IPS-NIHi11 (cell line): ENCODE data around the gene IER5.
"Not testable (repeated sequence)": the region's sequence is repeated elsewhere in the genome, so short reads cannot be mapped to it uniquely, and the experiment has no call there.

Source experiments
- DNase-seq: peaks from one replicate; pipeline ENCODE4 v3.0.0; 2012; ENCODE audit warnings: mixed read lengths, low spot score

The IER5 gene

GRCh38 chr1:181088079-181089016 is at the start of gene IER5:
TSS of gene IER5 (plus strand) at chr1:181088700. CDS start at chr1:181088903, 203 bp downstream.
- peak; percentile 97 for DNase-seq

GRCh38 chr1:181040284-181040865 is 48.1 kb upstream of the IER5 start:
- no peak for DNase-seq

GRCh38 chr1:181043025-181043888 is 45.2 kb upstream of the IER5 start:
- peak; percentile 18 for DNase-seq

- no peak for DNase-seq
Observed at GRCh38 chr1:181044449-181044966, 44.0 kb upstream of the IER5 start.

GRCh38 chr1:181045946-181046345 is 42.6 kb upstream of the IER5 start:
- DNase-seq = not testable (repeated sequence)

GRCh38 chr1:181049378-181049777 is 39.1 kb upstream of the IER5 start:
- no peak for DNase-seq

- no peak for DNase-seq
Observed at GRCh38 chr1:181050922-181051321, 37.6 kb upstream of the IER5 start.

GRCh38 chr1:181056560-181056959 is 31.9 kb upstream of the IER5 start:
- no peak for DNase-seq

- no peak for DNase-seq
Observed at GRCh38 chr1:181057079-181057478, 31.4 kb upstream of the IER5 start.

- DNase-seq = no peak
Observed at GRCh38 chr1:181059435-181059834, 29.1 kb upstream of the IER5 start.

GRCh38 chr1:181060066-181060465 is 28.4 kb upstream of the IER5 start:
- DNase-seq = no peak

- not testable (repeated sequence) for DNase-seq
Observed at GRCh38 chr1:181060947-181061346, 27.6 kb upstream of the IER5 start.

- DNase-seq = no peak
Observed at GRCh38 chr1:181061487-181061886, 27.0 kb upstream of the IER5 start.

- DNase-seq = no peak
Observed at GRCh38 chr1:181061891-181062835, 26.3 kb upstream of the IER5 start.

- no peak for DNase-seq
Observed at GRCh38 chr1:181062836-181063428, 25.6 kb upstream of the IER5 start.

GRCh38 chr1:181064011-181064623 is 24.4 kb upstream of the IER5 start:
- no peak for DNase-seq

GRCh38 chr1:181064702-181065101 is 23.8 kb upstream of the IER5 start:
- DNase-seq = no peak

GRCh38 chr1:181073638-181074037 is 14.9 kb upstream of the IER5 start:
- no peak for DNase-seq

- no peak for DNase-seq
Observed at GRCh38 chr1:181075766-181076350, 12.6 kb upstream of the IER5 start.

- no peak for DNase-seq
Observed at GRCh38 chr1:181076852-181077251, 11.6 kb upstream of the IER5 start.
